H1 (cell line): ENCODE data around the gene BSN. TPM values are rescaled to one million over a fixed set of nuclear protein-coding genes. Genes with fewer than 3 reads are reported as not detected.

Source experiments
- ATF2 ChIP-seq: IDR thresholded peaks from 2 replicates; pipeline ENCODE4 v1.6.1; 2012; ENCODE audit warnings: low read length, inconsistent platforms
- CHD7 ChIP-seq: fragments of 300-600 bp; sonication (generic); IDR thresholded peaks from 2 replicates; pipeline ENCODE4 v1.7.1; 2012; ENCODE audit warnings: low read length, moderate library complexity, mild to moderate bottlenecking, inconsistent platforms; ENCODE audit not compliant: insufficient replicate concordance
- GTF2F1 ChIP-seq: IDR thresholded peaks from 2 replicates; pipeline ENCODE4 v1.6.1; 2012; ENCODE audit warnings: low read depth, low read length, improper control_type of control experiment, borderline replicate concordance
- RAD21 ChIP-seq, 2 experiments: IDR thresholded peaks in 1 of 2; conservative IDR thresholded peaks in 1 of 2; 2 replicates each; pipeline ENCODE4 v1.6.1; 2011; ENCODE audit warnings: low read depth in 2 of 2, low read length in 2 of 2, improper control_type of control experiment in 1 of 2, inconsistent platforms in 1 of 2, mild to moderate bottlenecking in 1 of 2, moderate library complexity in 1 of 2
- RNF2 ChIP-seq: fragments of 200-900, 300-1000 bp; sonication (generic); IDR thresholded peaks from 2 replicates; pipeline ENCODE4 v1.7.1; 2016; ENCODE audit warnings: borderline replicate concordance, low read depth, mild to moderate bottlenecking, antibody characterized with exemption, low read length; ENCODE audit not compliant: poor library complexity, severe bottlenecking; ENCODE audit errors: missing control alignments
- polyA plus RNA-seq, 7 experiments: library from polyadenylated mRNA; depleted of rRNA in 3 of 7; stranded (reverse) in 5 of 7; unstranded in 2 of 7; fragments of >200 nt in 5 of 7; fragments of 200-250 nt in 2 of 7; gene quantifications; 1 replicate in 5 of 7; 2 replicates in 1 of 7; 4 replicates in 1 of 7; pipeline versions ENCODE4 v1.2.1 to v1.2.3, GENCODE V29; 2011 to 2013; ENCODE audit warnings: missing spikeins in 2 of 7, mixed read lengths in 2 of 7
- total RNA-seq: library from RNA; stranded (reverse); fragmentation: NEBNext Ultra II Directional; extraction: Animal tissue kit (Norgen Biotek cat#: 25700); gene quantifications from 2 replicates; pipeline ENCODE4 v1.2.1, GENCODE V29; 2021

Gene BSN
- total and polyA plus RNA-seq, 2 of the 8 experiments (the other 6 are each of a cell fraction or from before 2014, with no cell fraction given) = 0.60 to 3.0 TPM

DNA sequence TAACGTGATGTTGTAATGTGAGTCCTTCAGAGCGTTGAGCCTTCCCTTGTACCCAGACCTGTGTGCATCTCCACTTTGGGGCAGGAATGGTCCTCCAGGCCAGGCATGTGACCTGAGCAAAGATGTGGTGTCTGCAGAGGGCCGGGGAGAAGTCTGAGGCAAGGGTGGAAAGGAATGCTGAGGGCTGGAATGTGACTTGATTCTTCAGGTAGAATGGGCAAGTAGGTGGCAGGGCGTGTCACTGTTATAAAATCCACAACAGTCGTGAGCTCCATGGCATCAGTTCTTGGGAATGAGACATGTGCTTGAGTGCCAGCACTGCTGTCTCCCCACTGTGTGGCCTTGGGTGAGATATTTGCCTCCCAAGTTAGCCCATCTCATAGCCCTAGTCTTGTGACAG lies 24.0 kb upstream of the BSN start (continued):
- TF ChIP-seq ATF2 (no peak), CHD7 (no peak), RNF2 (no peak), RAD21 (IDR thresholded peaks at IDR 0.05 in 1 of 2, conservative IDR thresholded peaks at IDR 0.05 in 1 of 2; ENCODE audit: low read depth in 2 of 2, low read length in 2 of 2) (no peak), GTF2F1 (no peak)
- TF ChIP-seq, all 59 proteins: peak for 0
